Measurements from ENCODE around the gene SFXN3.

SFXN3 gene, protein sequence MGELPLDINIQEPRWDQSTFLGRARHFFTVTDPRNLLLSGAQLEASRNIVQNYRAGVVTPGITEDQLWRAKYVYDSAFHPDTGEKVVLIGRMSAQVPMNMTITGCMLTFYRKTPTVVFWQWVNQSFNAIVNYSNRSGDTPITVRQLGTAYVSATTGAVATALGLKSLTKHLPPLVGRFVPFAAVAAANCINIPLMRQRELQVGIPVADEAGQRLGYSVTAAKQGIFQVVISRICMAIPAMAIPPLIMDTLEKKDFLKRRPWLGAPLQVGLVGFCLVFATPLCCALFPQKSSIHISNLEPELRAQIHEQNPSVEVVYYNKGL

GRCh38 chr10:101031128-101031795, at the start of gene SFXN3, which contains the start of gene PDZD7:
Gene SFXN3, plus strand, starts transcription at chr10:101031234. Its CDS starts 3,461 bp downstream, at chr10:101034695.
Gene PDZD7, minus strand, starts transcription at chr10:101031129. Its CDS starts 910 bp downstream, at chr10:101030219.
- H3K4me3 ChIP-seq (ENCODE audit: low read length): peak within 1 kb of the TSS; percentile 84
- H3K9me3 ChIP-seq (ENCODE audit: control insufficient read depth, low read length): no peaks in the 10 kb centered on the region
- H3K27me3 ChIP-seq (replicated peaks; ENCODE audit: control insufficient read depth, insufficient read depth, low read length): no peaks in the 10 kb centered on the region
- H3K4me1 ChIP-seq (ENCODE audit: control insufficient read depth, insufficient read depth, low read length): peaks cover 22% of the 10 kb centered on the region
- peaks cover 15% of the 10 kb centered on the region for H3K36me3 ChIP-seq (ENCODE audit: control insufficient read depth, insufficient read depth, low read length, severe bottlenecking)
- peak; percentile 96 for DNase-seq (ENCODE audit: low read depth)
- H3K9ac ChIP-seq (ENCODE audit: low read length): peak within 1 kb of the TSS; percentile 87

DNA sequence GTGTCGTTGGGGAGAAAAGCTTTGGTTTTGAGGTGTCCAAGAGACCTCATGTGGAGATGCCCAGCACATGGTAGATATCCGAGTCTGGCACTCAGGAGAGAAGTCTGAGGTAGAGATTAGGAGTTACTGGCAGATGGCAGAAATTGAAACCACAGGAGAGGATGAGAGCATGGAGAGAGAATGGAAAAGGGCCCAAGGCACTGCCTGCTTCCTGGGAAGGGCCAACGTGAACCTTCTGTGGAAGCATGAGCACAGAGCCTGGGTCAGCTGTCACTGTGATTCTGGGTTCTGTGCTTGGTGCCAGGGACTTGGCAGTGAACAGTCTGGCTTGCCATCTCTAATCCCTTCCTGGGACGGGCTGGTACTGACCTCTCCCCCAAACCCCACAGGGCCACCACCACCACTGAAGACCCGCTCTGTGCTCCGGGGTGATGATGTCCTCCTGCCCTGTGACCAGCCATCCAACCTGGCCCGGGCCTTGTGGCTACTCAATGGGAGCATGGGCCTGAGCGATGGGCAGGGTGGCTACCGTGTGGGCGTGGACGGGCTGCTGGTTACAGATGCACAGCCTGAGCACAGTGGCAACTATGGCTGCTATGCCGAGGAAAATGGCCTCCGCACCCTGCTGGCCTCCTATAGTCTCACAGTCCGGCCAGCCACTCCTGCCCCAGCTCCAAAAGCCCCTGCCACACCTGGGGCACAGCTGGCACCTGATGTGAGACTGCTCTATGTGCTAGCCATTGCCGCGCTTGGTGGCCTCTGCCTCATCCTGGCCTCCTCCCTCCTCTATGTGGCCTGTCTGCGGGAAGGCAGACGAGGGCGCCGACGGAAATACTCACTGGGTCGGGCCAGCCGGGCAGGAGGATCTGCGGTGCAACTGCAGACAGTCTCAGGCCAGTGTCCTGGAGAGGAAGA, 47.9 kb upstream of the SFXN3 start:
- peaks cover 7% of the 10 kb centered on the region for H3K36me3 ChIP-seq (ENCODE audit: control insufficient read depth, insufficient read depth, low read length, severe bottlenecking)
- no peak for DNase-seq (ENCODE audit: low read depth)
- no peaks in the 10 kb centered on the region for H3K9me3 ChIP-seq (ENCODE audit: control insufficient read depth, low read length)
- peaks cover 15% of the 10 kb centered on the region for H3K4me1 ChIP-seq (ENCODE audit: control insufficient read depth, insufficient read depth, low read length)
- no peak overlapping the region for H3K9ac ChIP-seq (ENCODE audit: low read length)
- H3K27me3 ChIP-seq (replicated peaks; ENCODE audit: control insufficient read depth, insufficient read depth, low read length): no peaks in the 10 kb centered on the region
- no peak overlapping the region for H3K4me3 ChIP-seq (ENCODE audit: low read length)

DNA sequence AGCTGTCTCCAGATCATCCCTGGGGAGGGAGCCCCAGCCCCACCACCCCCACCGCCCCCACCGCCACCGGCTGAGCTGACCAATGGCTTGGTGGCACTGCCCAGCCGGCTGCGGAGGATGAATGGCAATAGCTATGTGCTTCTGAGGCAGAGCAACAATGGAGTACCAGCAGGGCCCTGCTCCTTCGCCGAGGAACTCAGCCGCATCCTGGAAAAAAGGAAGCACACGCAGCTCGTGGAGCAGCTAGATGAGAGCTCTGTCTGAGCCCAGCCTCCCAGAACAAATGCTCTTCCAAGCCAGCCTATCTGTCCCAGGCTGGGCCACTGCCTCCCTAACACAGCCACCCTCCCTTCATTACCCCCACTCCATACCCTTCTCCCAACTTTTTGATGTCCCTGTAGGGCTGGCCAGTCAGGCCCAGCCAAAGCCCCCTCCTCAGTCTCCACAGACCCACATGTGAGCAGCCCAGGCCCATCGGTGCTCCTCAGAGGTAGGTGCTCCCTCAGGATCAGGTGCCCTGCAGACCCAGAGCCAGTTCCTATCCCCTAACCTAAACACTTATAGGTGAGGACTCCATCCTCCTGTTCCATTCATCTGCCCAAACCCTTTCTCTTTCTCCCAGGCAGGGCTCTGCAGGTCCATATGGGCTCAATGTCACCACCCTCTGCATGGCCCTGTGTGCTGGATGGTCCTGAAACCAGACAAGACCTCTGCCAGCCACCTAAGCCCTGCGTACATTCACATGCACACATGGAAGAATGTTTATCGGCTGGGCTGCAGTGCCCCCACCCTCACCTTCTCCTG, 47.0 kb upstream of the SFXN3 start:
- Histone ChIP-seq H3K4me1 (ENCODE audit: control insufficient read depth, insufficient read depth, low read length) (peaks cover 24% of the 10 kb centered on the region), H3K9me3 (ENCODE audit: control insufficient read depth, low read length) (no peaks in the 10 kb centered on the region), H3K36me3 (ENCODE audit: control insufficient read depth, insufficient read depth, low read length, severe bottlenecking) (peaks cover 7% of the 10 kb centered on the region), H3K27me3 (replicated peaks; ENCODE audit: control insufficient read depth, insufficient read depth, low read length) (no peaks in the 10 kb centered on the region), H3K9ac (ENCODE audit: low read length) (no peak overlapping the region), H3K4me3 (ENCODE audit: low read length) (no peak overlapping the region)
- DNase-seq (ENCODE audit: low read depth): no peak

- Histone ChIP-seq H3K9ac (ENCODE audit: low read length) (no peak overlapping the region), H3K4me1 (ENCODE audit: control insufficient read depth, insufficient read depth, low read length) (peaks cover 28% of the 10 kb centered on the region), H3K4me3 (ENCODE audit: low read length) (no peak overlapping the region), H3K36me3 (ENCODE audit: control insufficient read depth, insufficient read depth, low read length, severe bottlenecking) (peaks cover 13% of the 10 kb centered on the region), H3K27me3 (replicated peaks; ENCODE audit: control insufficient read depth, insufficient read depth, low read length) (no peaks in the 10 kb centered on the region), H3K9me3 (ENCODE audit: control insufficient read depth, low read length) (no peaks in the 10 kb centered on the region)
- DNase-seq (ENCODE audit: low read depth): no peak
Measured at GRCh38 chr10:100984672-100985177, 46.3 kb upstream of the SFXN3 start.

- no peaks in the 10 kb centered on the region for H3K9me3 ChIP-seq (ENCODE audit: control insufficient read depth, low read length)
- no peak overlapping the region for H3K4me3 ChIP-seq (ENCODE audit: low read length)
- peaks cover 15% of the 10 kb centered on the region for H3K36me3 ChIP-seq (ENCODE audit: control insufficient read depth, insufficient read depth, low read length, severe bottlenecking)
- H3K4me1 ChIP-seq (ENCODE audit: control insufficient read depth, insufficient read depth, low read length): peaks cover 28% of the 10 kb centered on the region
- no peak for DNase-seq (ENCODE audit: low read depth)
- H3K9ac ChIP-seq (ENCODE audit: low read length): no peak overlapping the region
- no peaks in the 10 kb centered on the region for H3K27me3 ChIP-seq (replicated peaks; ENCODE audit: control insufficient read depth, insufficient read depth, low read length)
Measured at GRCh38 chr10:100985336-100985735, 45.7 kb upstream of the SFXN3 start.

GRCh38 chr10:100986623-100986951, 44.4 kb upstream of the SFXN3 start:
- Histone ChIP-seq H3K27me3 (replicated peaks; ENCODE audit: control insufficient read depth, insufficient read depth, low read length) (no peaks in the 10 kb centered on the region), H3K4me1 (ENCODE audit: control insufficient read depth, insufficient read depth, low read length) (peaks cover 28% of the 10 kb centered on the region), H3K4me3 (ENCODE audit: low read length) (peak overlapping the region; percentile 91), H3K9ac (ENCODE audit: low read length) (peak overlapping the region; percentile 93), H3K36me3 (ENCODE audit: control insufficient read depth, insufficient read depth, low read length, severe bottlenecking) (peaks cover 20% of the 10 kb centered on the region), H3K9me3 (ENCODE audit: control insufficient read depth, low read length) (no peaks in the 10 kb centered on the region)
- no peak for DNase-seq (ENCODE audit: low read depth)

DNA sequence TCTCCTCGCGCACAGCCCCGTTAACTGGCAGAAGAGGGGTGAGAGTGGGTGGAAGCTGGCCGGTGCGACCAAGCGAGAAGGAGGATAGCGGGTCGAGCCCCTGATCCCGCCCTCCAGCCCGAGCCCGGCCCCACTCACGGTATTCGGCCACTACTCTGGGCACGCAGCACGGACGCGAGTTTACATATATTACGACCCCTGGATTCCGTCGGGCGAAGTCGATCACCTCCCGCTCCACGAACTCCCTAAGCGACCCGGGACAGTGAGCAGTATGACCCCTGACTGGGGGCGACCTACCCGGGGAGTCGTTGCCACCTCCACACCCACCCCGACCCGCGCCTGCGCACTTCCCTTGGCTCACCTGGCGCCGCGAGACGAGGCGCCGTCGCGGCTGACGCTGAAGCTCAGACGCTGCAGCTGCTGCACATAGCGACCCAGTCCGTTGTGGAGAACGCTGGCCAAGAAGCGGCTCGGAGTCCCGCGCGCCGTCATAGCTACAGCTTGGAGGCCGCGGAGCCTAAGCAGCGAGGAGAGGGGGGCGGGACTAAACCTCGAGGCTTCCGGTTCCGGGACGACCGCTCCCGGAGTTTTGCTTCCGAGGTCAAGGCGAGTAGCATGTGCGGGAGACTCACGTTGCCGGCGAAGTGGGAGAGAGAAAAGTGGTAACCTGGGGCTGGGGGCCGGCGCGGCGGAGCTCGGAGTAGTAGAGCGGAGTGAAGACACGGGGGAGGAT, 43.9 kb upstream of the SFXN3 start, which contains the start of the genes MRPL43 and TWNK:
Gene MRPL43 (minus strand): TSS at position 546 of the 733 bp plus-strand sequence. CDS start 54 bp downstream, at position 492.
Gene TWNK (plus strand): TSS at position 592 of the 733 bp plus-strand sequence. CDS start 668 bp downstream, outside the sequence.
- Histone ChIP-seq H3K9me3 (ENCODE audit: control insufficient read depth, low read length) (no peaks in the 10 kb centered on the region), H3K36me3 (ENCODE audit: control insufficient read depth, insufficient read depth, low read length, severe bottlenecking) (peaks cover 20% of the 10 kb centered on the region)
- DNase-seq (ENCODE audit: low read depth): peak; percentile 94

DNA sequence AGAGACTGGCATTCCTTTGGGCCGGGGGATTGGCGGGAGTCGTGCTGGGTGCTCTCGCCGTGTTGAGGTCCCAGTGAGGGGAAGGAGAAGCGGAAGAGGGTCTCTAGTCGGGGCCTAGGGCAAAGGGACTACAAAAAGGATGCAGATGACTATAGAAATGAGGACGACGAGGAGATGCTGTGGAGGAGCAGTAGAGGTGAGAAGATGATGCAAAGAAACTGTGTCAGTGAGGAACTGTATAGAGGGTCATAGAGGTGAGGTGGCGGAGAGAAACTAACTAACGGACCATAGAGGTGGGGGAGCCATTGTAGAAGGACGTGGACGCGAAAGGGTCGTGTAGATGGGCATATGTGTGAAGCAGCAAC, 43.4 kb upstream of the SFXN3 start:
- H3K36me3 ChIP-seq (ENCODE audit: control insufficient read depth, insufficient read depth, low read length, severe bottlenecking): peaks cover 20% of the 10 kb centered on the region
- peaks cover 28% of the 10 kb centered on the region for H3K4me1 ChIP-seq (ENCODE audit: control insufficient read depth, insufficient read depth, low read length)

More for the DNA sequence above, 43.9 kb upstream of the SFXN3 start, which contains the start of the genes MRPL43 and TWNK:
- Histone ChIP-seq H3K4me3 (ENCODE audit: low read length) (peak within 1 kb of the TSS; percentile 91), H3K9ac (ENCODE audit: low read length) (peak within 1 kb of the TSS; percentile 93), H3K27me3 (replicated peaks; ENCODE audit: control insufficient read depth, insufficient read depth, low read length) (no peaks in the 10 kb centered on the region), H3K4me1 (ENCODE audit: control insufficient read depth, insufficient read depth, low read length) (peaks cover 28% of the 10 kb centered on the region)

DNA sequence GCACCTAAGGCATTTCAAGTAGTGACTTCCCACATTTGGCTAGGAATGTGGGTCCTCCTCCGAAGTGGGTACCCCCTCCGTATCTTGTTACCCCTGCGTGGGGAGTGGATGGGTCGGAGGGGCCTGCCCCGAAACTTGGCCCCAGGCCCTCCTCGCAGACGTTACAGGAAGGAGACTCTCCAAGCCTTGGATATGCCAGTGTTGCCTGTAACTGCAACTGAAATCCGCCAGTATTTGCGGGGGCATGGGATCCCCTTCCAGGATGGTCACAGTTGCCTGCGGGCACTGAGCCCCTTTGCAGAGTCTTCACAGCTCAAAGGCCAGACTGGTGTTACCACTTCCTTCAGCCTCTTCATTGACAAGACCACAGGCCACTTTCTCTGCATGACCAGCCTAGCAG, 42.9 kb upstream of the SFXN3 start:
- Histone ChIP-seq H3K9ac (ENCODE audit: low read length) (peak overlapping the region; percentile 93), H3K9me3 (ENCODE audit: control insufficient read depth, low read length) (no peaks in the 10 kb centered on the region), H3K27me3 (replicated peaks; ENCODE audit: control insufficient read depth, insufficient read depth, low read length) (no peaks in the 10 kb centered on the region), H3K4me3 (ENCODE audit: low read length) (peak overlapping the region; percentile 91), H3K36me3 (ENCODE audit: control insufficient read depth, insufficient read depth, low read length, severe bottlenecking) (peaks cover 24% of the 10 kb centered on the region), H3K4me1 (ENCODE audit: control insufficient read depth, insufficient read depth, low read length) (peaks cover 28% of the 10 kb centered on the region)
- DNase-seq (ENCODE audit: low read depth): no peak

More for the DNA sequence above, 43.4 kb upstream of the SFXN3 start:
- peak overlapping the region; percentile 91 for H3K4me3 ChIP-seq (ENCODE audit: low read length)
- H3K9ac ChIP-seq (ENCODE audit: low read length): peak overlapping the region; percentile 93
- DNase-seq (ENCODE audit: low read depth): no peak
- no peaks in the 10 kb centered on the region for H3K27me3 ChIP-seq (replicated peaks; ENCODE audit: control insufficient read depth, insufficient read depth, low read length)
- H3K9me3 ChIP-seq (ENCODE audit: control insufficient read depth, low read length): no peaks in the 10 kb centered on the region

DNA sequence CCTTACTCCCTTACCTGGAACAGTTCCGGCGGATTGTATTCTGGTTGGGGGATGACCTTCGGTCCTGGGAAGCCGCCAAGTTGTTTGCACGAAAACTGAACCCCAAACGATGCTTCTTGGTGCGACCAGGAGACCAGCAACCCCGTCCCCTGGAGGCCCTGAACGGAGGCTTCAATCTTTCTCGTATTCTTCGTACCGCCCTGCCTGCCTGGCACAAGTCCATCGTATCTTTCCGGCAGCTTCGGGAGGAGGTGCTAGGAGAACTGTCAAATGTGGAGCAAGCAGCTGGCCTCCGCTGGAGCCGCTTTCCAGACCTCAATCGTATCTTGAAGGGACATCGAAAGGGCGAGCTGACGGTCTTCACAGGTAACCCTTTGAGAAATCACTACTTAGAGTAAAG, 41.9 kb upstream of the SFXN3 start:
- DNase-seq (ENCODE audit: low read depth): no peak
- no peak overlapping the region for H3K9ac ChIP-seq (ENCODE audit: low read length)
- H3K27me3 ChIP-seq (replicated peaks; ENCODE audit: control insufficient read depth, insufficient read depth, low read length): no peaks in the 10 kb centered on the region
- no peak overlapping the region for H3K4me3 ChIP-seq (ENCODE audit: low read length)
- no peaks in the 10 kb centered on the region for H3K9me3 ChIP-seq (ENCODE audit: control insufficient read depth, low read length)
- peaks cover 33% of the 10 kb centered on the region for H3K36me3 ChIP-seq (ENCODE audit: control insufficient read depth, insufficient read depth, low read length, severe bottlenecking)
- H3K4me1 ChIP-seq (ENCODE audit: control insufficient read depth, insufficient read depth, low read length): peaks cover 28% of the 10 kb centered on the region

Measured in adipocyte (in vitro differentiated cells).